ENCODE data around the gene EPS15. TPM values are rescaled to one million over a fixed set of nuclear protein-coding genes. Genes with fewer than 3 reads are reported as not detected.
A peak's percentile ranks its signal among the peaks of the same experiment; 100 is the strongest.

Gene EPS15
- total and polyA plus RNA-seq, 7 donors, result 16.4 to 131 (median 72.4) TPM

DNA sequence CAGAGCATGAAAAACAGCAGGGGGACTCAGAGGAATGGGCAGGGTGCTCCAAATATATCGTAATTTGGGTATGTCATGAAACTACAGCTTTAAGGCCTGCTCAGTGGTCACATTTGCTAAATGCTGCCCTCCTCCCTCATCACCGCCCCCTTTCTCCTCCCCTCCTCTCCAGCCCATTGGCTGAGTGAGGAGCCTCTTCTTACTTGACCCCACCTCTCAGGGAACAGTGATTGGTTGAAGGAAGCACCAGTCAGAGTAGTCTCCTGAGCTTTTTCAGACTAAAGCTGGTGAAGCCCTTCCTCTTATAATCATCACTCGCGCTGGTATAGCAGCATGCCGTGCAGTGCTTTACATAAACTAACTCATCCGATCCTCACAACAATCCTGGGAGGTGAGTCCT lies 178.7 kb downstream of the EPS15 start:
- Histone ChIP-seq H3K4me1 (peaks cover 0 to 10% (median 6%) of the 10 kb centered on the region in 4 donors), H3K4me3 (no peak overlapping the region), H3K9me3 (no peaks in the 10 kb centered on the region), H3K36me3 (no peaks in the 10 kb centered on the region), H3K27ac (no peak overlapping the region), H3K27me3 (peaks cover 15 to 41% (median 29%) of the 10 kb centered on the region in 3 donors)
- TF ChIP-seq POLR2AphosphoS5 (IDR thresholded peaks at IDR 0.05), result no peak
- TF ChIP-seq, protein P1, sequence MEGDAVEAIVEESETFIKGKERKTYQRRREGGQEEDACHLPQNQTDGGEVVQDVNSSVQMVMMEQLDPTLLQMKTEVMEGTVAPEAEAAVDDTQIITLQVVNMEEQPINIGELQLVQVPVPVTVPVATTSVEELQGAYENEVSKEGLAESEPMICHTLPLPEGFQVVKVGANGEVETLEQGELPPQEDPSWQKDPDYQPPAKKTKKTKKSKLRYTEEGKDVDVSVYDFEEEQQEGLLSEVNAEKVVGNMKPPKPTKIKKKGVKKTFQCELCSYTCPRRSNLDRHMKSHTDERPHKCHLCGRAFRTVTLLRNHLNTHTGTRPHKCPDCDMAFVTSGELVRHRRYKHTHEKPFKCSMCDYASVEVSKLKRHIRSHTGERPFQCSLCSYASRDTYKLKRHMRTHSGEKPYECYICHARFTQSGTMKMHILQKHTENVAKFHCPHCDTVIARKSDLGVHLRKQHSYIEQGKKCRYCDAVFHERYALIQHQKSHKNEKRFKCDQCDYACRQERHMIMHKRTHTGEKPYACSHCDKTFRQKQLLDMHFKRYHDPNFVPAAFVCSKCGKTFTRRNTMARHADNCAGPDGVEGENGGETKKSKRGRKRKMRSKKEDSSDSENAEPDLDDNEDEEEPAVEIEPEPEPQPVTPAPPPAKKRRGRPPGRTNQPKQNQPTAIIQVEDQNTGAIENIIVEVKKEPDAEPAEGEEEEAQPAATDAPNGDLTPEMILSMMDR (IDR thresholded peaks at IDR 0.05), result no peak
- TF ChIP-seq EP300 (IDR thresholded peaks at IDR 0.05), result no peak
- no peak for TF ChIP-seq POLR2A (IDR thresholded peaks at IDR 0.05)
- DNase-seq, result no peak
- WGBS, 2 donors, result 95 to 97% methylated on average over 6 of the region's 6 CpGs
- intact Hi-C loops (cut with DNase I), result no loop called here

DNA sequence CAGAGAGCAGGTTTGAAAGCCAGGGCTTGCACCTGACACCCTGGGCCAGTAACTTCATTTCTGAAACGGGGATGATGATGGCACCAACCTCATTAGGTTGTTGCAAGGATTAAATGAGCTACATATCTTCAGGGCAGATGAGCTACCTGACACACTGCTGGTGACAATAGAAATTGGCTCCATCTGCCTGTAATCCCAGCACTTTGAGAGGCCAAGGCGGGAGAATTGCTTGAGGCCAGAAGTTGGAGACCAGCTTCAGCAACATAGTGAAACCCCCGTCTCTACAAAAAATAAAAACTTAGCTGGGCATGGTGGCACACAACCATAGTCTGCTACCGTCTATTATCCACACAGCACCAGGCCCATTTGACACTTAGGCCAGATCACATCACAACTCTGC lies 182.4 kb downstream of the EPS15 start:
- 79 to 88% methylated on average over 4 of the region's 4 CpGs for WGBS, 2 donors
- Histone ChIP-seq H3K27ac (no peak overlapping the region), H3K9me3 (no peaks in the 10 kb centered on the region), H3K4me1 (no peaks in the 10 kb centered on the region), H3K4me3 (no peak overlapping the region), H3K36me3 (no peaks in the 10 kb centered on the region), H3K27me3 (peaks cover 0 to 4% (median 0%) of the 10 kb centered on the region in 3 donors)
- intact Hi-C loops (cut with DNase I), result no loop called here
- TF ChIP-seq POLR2A (IDR thresholded peaks at IDR 0.05), result no peak
- TF ChIP-seq, protein P1 (IDR thresholded peaks at IDR 0.05), result no peak
- TF ChIP-seq POLR2AphosphoS5 (IDR thresholded peaks at IDR 0.05), result no peak
- no peak for TF ChIP-seq EP300 (IDR thresholded peaks at IDR 0.05)
- DNase-seq, result no peak

DNA sequence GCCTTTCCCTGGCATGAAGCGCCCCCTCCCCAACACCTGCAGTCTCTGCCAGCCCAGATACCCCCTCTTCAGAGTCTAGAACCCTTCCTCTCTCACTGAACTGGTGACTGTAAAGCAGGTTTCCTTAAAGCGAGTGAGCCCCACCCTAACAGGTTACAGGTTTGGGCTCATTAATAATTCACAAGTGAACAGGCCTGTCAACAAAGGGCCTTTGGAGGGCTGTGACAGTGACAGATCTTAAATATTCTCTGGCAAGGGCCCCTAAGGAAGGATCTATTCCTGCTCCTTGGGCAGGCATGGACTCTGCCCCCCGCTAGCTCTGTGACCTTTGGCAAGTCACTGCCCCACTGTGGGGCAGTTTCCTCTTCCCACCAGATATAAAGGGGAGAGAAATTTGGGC lies 183.1 kb downstream of the EPS15 start:
- Histone ChIP-seq H3K36me3 (no peaks in the 10 kb centered on the region), H3K9me3 (no peaks in the 10 kb centered on the region), H3K27me3 (peaks cover 0 to 3% (median 1%) of the 10 kb centered on the region in 3 donors), H3K4me3 (no peak overlapping the region), H3K4me1 (peaks cover 0 to 5% (median 2%) of the 10 kb centered on the region in 4 donors), H3K27ac (no peak overlapping the region)
- WGBS, 2 donors, result 31 to 80% methylated on average over 3 of the region's 3 CpGs
- intact Hi-C loops (cut with DNase I), result no loop called here
- no peak for DNase-seq
- TF ChIP-seq EP300 (IDR thresholded peaks at IDR 0.05) (no peak), POLR2AphosphoS5 (IDR thresholded peaks at IDR 0.05) (no peak), POLR2A (IDR thresholded peaks at IDR 0.05) (no peak)
- TF ChIP-seq, protein P1 (IDR thresholded peaks at IDR 0.05), result no peak

DNA sequence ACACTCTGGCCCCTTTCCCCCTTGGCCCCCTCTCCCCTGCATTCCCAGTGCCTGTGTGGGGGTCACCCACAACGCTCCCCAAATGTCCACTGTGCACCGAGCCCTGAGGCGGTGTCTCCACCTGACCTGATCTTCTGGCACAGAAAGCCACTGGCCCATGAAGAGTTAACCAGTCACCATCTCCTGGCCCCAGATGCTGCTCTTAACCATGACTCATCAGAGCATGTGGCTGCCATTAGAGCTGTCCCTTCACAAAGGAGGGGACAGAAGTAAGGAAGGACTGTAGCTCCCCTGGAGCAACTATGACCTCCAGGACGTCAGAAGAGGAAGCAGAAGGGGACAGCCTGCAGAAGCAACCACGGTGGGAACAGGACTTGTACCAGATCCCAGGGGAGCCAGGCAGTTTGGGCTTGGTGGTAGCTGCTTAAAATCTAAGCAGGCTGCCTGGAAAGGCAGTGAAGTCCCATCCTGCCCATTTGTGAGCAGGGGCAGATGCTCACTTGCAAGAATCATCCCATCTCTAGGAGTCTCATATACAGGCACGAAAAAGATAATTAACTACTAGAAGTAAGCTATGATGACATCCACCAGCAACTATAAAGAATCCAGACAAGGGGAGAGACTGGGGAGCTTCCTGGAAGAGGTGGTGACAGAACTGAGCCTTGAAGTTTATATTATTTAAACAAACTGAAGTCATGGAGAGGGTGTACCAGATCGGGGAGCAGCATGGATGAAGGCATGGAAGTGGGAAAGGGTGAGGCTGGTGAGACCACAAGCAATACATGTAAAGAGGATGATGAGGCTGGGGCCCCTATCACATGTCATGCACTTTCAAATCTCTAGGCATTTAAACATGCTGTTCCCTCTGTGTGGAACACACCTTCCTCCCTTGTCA lies 187.6 kb downstream of the EPS15 start:
- Histone ChIP-seq H3K9me3 (no peaks in the 10 kb centered on the region), H3K27ac (no peak overlapping the region), H3K4me1 (peaks cover 0 to 14% (median 10%) of the 10 kb centered on the region in 4 donors), H3K36me3 (no peaks in the 10 kb centered on the region), H3K4me3 (peak overlapping the region in 1 of 4 donors; percentile 54), H3K27me3 (peaks cover 0 to 15% (median 7%) of the 10 kb centered on the region in 3 donors)
- intact Hi-C loops (cut with DNase I), result no loop called here
- TF ChIP-seq EP300 (IDR thresholded peaks at IDR 0.05) (no peak), POLR2A (IDR thresholded peaks at IDR 0.05) (no peak), POLR2AphosphoS5 (IDR thresholded peaks at IDR 0.05) (no peak)
- TF ChIP-seq, protein P1 (IDR thresholded peaks at IDR 0.05), result no peak
- no peak for DNase-seq
- WGBS, 2 donors, result 35 to 51% methylated on average over 7 of the region's 7 CpGs
